C4-2B (cell line): ENCODE measurements around the gene GGA1.

Experiments
- H3K27ac ChIP-seq: fragments of 450-650 bp; 2 replicates; pipeline ENCODE4 v1.5.1; 2017
- ZFX ChIP-seq: fragments of 450-650 bp; IDR thresholded peaks from 2 replicates; pipeline ENCODE4 v1.6.1; 2017
- TF ChIP-seq, protein P1 (sequence below): fragments of 450-650 bp; conservative IDR thresholded peaks from 2 replicates; pipeline ENCODE4 v1.5.1; 2017; ENCODE audit warnings: mild to moderate bottlenecking

Gene GGA1

DNA sequence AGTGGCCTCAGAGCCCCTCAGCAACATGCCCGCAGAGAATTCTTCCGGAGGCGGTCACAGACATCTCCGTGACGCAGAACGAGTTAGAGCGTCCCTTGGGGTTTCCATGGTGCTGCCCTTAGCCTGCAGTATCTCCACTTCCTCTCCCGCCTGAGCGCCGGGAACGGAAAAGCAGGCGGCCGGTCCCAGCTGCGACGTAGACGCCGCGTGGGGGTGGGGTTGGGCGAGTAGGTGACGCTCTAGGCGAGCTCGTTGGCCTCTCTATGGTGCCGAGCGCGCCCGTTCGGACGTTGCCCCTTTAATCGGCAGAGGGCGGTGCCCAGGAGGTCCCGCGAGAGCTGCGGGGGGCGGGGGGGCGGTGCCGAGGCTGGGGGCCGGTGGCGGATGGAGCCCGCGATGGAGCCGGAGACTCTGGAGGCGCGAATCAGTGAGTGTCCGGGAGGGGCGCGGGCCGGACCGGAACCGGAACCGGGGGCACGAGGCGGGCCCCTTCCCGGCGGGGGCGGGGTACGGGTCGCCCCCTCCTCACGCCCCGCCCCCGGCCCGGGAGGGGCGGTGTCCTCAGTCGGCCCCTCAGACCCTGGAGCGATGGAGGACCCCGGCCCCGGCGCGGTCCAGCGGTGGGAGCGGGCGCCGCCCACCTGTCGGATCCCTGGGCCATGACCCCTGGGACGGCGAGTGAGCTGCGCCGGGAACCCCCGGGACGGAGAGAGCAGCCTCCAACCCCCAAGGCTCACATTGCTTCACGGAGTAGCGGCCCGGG lies at the start of gene GGA1:
TSS of gene GGA1 (plus strand) at position 358 of the 763 bp plus-strand sequence. CDS start at position 385, 27 bp downstream.
- H3K27ac ChIP-seq: peak within 1 kb of the TSS; percentile 93

DNA sequence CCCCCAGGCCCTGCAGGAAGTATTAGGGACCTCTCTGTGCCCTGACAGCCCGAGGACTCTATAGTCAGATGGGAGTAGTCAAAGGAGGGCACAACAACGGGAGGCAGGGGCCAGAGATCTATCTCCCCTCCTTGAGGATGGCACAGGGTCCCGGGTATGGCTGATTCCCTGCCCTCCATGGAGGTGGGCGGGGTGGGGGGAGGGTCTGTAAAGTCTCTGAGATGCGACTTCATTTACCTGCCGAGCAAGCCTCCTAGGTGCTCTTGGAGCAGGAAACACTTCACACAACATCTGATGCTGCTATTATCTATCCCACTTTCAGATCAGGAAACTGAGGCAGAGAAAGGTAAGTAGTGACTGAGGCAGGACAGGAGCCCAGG lies 49.1 kb upstream of the GGA1 start:
- peak overlapping the region; percentile 89 for H3K27ac ChIP-seq
- TF ChIP-seq, protein P1, sequence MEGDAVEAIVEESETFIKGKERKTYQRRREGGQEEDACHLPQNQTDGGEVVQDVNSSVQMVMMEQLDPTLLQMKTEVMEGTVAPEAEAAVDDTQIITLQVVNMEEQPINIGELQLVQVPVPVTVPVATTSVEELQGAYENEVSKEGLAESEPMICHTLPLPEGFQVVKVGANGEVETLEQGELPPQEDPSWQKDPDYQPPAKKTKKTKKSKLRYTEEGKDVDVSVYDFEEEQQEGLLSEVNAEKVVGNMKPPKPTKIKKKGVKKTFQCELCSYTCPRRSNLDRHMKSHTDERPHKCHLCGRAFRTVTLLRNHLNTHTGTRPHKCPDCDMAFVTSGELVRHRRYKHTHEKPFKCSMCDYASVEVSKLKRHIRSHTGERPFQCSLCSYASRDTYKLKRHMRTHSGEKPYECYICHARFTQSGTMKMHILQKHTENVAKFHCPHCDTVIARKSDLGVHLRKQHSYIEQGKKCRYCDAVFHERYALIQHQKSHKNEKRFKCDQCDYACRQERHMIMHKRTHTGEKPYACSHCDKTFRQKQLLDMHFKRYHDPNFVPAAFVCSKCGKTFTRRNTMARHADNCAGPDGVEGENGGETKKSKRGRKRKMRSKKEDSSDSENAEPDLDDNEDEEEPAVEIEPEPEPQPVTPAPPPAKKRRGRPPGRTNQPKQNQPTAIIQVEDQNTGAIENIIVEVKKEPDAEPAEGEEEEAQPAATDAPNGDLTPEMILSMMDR: no peak
- TF ChIP-seq ZFX: no peak

More for the DNA sequence above, at the start of gene GGA1:
- TF ChIP-seq, protein P1: no peak
- TF ChIP-seq ZFX: no peak

DNA sequence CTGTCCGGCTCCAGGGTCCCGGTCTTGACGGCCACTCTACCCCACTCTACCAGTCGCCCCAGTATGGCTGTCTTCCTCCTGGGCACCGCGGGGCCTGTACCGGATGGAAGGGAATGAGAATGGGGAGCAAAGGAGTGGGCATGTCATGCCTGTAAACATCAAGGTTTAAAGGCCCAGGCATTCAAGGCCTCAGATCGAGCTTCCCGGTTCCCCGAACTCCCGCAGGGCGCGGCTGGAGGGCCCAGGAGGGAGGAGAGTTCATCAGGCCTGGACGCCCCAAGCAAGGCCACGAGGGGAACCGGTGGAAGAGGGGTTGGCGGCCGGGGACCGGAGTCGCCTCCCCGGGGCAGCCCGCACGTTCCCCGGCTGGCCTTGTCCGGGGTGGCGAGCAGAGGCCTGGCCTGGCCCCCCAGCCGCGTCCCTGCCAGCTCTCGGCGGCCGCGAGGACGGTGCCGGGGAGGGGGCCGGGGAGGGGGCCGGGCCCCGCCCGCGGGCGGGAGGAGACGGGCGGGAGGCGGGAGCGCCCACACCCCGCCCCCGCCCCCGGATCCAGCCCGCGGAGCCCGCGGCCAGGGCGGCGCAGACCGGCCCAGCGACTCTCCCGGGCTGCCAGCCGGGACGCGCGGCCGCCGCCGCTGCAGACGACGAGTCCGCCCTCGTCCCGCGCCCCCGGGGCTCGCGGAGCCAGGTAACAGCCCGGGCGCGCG lies 48.6 kb upstream of the GGA1 start, which contains the start of gene CDC42EP1:
TSS of gene CDC42EP1 (plus strand) at position 580 of the 707 bp plus-strand sequence. CDS start 5,870 bp downstream, outside the sequence.
- TF ChIP-seq, protein P1: no peak
- TF ChIP-seq ZFX: no peak
- peak within 1 kb of the TSS; percentile 89 for H3K27ac ChIP-seq

- peak overlapping the region; percentile 89 for H3K27ac ChIP-seq
- TF ChIP-seq, protein P1: no peak
- TF ChIP-seq ZFX: peak; percentile 70; the same call in 1 of the 2 replicates
These were observed 47.9 kb upstream of the GGA1 start for GRCh38 chr22:37560608-37561211.

DNA sequence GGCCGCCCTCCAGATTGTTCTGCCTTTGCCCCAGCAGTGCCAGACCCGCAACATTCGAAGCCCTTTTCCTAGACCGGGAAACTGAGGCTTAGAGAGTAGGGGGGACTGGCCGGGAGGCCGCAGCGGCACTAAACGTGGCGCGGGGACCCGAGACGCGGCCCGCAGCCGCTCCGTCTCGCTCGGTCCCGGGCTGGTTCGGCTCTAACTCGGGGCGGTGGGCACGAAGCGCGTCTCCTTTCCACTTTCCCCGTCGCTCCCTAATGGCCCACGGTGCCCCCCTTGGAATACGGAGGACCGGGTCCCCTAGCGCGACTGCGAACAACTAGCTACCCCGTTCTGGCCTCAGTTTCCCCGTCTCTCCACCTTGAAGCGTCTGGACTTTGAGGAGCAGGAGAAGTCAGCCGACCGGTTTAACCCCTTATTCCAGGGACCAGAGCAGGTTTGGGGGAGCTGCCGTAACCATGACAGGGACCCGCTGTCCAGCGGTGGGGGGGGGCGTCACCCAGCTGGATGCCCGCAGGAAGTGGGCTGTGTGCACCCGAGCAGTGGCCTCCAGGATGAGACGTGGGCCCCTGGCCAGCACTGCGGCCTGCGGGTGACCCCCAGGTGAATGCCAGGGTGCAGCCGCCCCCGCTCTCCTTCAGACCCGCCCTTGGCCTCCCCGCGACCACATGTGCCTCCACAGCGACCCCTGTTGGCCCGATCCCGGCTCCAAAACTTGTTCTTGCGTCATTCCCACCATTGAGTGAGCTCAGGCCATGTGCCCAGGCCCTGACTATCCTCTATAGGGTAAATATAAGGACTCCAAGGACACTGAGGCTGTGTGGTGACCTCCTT lies 47.2 kb upstream of the GGA1 start:
- peak overlapping the region; percentile 89 for H3K27ac ChIP-seq

More for the DNA sequence above, 47.2 kb upstream of the GGA1 start:
- TF ChIP-seq, protein P1: peak; percentile 87
- TF ChIP-seq ZFX: no peak
